ENCODE data around the gene KIF26B.

DNA sequence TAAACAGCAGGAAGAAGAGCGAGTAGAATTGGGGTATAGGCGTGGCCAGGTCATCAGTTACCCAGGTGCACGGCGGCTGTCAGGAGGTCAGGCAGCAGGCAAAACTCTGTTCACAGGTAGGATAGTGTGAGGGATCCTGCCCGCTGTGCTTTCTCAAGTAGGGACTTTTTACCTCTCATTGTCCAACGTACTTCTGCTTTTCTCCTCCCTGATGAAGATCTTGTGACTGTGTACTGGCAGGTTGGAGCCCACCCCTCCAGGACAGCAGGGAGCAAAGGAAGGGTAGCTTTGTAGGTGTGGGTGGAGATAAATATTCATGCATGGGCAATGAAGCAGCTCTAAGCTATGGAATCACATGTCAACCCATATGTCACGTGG is 373.5 kb downstream of the KIF26B start:
- TF ChIP-seq, protein P1, sequence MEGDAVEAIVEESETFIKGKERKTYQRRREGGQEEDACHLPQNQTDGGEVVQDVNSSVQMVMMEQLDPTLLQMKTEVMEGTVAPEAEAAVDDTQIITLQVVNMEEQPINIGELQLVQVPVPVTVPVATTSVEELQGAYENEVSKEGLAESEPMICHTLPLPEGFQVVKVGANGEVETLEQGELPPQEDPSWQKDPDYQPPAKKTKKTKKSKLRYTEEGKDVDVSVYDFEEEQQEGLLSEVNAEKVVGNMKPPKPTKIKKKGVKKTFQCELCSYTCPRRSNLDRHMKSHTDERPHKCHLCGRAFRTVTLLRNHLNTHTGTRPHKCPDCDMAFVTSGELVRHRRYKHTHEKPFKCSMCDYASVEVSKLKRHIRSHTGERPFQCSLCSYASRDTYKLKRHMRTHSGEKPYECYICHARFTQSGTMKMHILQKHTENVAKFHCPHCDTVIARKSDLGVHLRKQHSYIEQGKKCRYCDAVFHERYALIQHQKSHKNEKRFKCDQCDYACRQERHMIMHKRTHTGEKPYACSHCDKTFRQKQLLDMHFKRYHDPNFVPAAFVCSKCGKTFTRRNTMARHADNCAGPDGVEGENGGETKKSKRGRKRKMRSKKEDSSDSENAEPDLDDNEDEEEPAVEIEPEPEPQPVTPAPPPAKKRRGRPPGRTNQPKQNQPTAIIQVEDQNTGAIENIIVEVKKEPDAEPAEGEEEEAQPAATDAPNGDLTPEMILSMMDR (IDR thresholded peaks at IDR 0.05; ENCODE audit: low read length), result no peak
- TF ChIP-seq EZH2 (optimal IDR thresholded peaks at IDR 0.05; ENCODE audit: low read depth, low read length), result no peak

All from MM.1S (cell line).